ENCODE results near the gene DLGAP1.

DLGAP1 gene

DNA sequence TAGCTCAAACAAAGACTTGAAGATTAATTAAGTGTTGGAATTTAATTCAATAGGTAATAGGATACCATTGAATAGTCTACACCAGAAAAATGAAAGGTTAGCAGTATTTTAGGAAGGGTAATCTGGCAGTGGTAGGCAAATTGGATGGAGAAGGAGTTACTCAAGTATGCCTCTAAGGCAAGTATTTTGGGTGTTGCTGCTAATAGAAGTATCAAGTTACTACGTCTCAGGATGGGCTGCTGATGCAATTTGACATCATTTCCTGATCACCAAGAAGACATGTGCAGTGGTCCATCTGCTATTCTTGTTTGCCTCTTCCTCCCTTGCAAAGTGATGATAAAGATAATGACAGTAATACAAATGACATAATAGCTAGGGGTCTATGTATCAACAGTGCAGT is 519.8 kb downstream of the DLGAP1 start:
- DNase-seq (ENCODE audit: low read depth), result no peak

DNA sequence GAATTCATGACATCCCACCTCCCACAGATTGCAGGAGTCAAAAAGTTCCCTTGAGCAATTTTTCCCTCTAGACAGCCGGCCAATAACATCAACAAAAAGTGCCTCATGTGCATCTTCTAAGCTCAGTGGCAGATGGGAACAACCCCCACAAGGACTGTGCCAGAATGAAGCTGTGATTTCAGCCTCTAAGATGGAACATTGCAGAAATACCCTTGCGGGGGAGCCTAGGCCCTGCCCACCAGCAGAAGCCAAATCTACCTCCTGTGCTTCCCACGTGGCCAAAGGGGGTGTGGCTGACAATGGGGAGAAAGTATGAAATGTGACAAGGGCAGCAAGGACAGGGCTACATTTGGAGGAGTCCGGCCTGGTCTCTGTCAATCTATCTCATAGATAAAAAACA is 522.8 kb downstream of the DLGAP1 start:
- DNase-seq (ENCODE audit: low read depth), result no peak

DNA sequence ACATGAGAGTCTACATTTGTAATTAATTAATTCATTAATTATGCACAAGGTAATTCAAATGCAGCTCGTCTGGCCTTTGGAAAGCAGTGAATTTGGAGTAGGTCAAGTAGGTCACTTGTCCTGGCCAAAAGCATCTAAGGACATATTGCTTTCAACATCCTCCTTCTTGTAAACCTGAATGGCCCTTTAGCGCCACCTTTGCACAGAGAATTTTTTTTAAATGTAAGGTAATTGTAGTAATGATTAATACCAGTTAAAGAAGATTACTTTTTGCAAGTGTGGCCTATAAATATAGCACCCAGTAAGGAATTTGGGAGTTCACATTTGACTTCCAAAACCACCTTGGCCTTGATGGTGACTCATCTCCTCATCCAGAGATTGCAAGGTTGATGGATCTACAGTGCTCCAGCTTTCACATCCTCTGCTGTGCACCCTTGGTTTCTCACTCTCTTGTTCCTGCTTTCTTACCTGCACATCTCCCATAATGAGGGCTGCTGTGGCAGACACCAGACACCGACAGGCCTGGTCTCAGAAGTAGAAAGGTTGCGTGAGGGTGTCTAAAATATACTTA is 523.5 kb downstream of the DLGAP1 start:
- DNase-seq (ENCODE audit: low read depth), result no peak

DNA sequence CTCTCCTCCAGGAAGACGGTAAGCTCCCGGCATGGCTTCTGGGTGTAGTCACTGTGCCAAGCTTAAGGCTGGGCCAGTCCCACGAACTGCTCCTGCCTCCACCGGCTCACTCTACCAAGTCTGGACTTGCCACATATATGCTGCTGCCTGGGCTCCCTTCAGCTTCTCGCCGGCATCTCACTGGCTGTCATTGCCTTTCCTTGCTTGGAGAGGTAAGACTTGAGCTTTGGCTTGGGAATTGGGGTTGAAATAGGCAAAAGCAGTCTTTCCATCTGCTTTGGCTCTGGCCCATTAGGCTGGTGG is 524.1 kb downstream of the DLGAP1 start:
- DNase-seq (ENCODE audit: low read depth), result no peak

DNA sequence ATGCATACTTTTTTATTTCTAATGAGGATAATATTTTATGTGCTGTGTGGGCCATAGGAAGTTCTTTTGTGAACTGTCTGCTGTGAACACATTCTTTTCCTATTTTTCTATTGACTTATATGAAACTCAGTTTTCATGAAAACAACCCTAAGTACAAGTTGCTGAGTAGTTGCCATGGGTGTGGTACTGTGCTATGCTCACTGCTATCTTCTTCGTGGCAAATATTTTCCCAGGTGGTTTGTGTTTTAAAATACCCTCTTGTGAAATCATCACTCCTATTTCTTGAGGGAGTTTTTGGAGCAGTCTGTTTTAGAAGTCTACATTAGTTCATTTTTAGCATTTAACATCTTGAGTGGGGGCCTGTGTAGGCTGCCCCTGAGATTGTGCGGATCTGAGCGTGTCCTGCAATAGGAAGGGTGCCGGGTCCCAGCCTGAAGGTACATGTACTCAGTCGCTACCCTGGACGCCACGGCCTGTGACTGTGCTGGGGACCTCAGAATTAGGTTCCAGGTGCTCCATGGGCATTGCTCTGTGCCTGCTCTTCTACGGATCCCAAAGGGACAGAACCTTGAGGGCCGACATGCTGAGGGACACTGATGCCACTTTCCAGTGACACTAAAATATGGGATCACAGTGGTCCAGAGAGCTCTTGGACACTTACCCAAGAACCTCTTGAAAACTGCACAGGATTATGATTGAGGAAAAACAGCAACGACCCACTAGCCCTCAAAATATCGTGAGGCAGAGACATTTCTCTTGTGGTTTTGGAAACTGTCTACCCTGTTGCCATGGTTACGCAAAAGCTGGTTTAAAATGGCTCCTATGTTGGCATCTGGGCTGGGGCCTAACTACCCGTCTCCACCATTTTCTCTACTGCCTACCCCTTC is 524.7 kb downstream of the DLGAP1 start:
- no peak for DNase-seq (ENCODE audit: low read depth)

DNA sequence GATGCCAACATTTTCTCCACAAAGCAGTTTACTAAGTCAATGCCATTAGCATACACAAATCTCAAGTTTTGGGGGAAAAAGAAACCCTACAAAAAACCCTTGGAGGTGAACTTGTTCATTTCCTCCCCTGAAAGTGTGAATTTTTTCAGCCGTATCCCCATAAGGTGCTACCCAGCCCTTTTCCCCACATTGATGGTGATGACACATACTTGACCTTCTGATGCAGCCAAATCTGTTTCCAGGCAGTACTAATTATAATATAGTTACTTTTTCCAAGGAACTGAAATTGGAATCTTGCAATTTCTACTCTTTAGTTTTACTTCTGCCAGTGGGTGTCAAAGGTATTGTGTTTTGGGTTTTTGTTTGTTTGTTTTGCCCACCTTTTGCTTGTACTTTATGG is 530.7 kb downstream of the DLGAP1 start:
- DNase-seq (ENCODE audit: low read depth), result no peak

DNA sequence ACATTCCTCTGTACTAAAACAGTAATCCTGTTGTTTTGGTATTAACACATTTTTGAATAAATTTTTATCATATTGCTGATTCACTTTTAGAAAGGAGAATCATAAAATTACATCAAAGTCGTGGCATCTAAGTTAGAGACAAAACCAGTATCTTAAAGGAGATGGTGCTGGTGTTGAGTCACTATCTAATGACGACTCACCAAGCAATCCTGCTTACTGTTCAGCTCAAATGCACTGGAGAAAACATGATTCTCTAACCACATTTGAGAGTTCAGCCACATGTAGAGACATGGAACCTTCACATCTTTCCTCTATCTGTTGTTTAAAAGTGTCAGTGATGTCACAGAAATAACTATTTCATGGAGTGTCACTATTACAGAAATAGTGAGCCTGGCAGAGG is 531.4 kb downstream of the DLGAP1 start:
- DNase-seq (ENCODE audit: low read depth), result no peak

DNA sequence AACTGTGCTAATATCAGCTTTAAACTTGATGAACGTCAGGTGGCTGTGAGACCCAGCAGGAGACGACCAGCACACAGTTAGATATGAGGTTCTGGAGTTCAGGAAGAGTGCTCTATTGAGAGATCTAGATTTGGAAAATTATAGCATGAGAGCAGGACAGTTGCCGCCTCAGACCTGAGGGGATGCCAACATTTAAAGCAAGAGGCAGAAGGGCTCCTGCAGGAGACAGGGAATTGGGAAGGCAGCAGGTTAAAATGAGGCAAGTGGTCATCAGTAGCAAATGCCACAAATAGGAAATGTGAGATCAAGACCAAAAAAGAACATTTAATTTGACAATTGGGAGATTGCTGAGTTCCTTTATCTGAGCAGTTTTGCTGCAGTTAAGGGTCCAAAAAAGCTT is 533.3 kb downstream of the DLGAP1 start:
- DNase-seq (ENCODE audit: low read depth), result no peak

DNA sequence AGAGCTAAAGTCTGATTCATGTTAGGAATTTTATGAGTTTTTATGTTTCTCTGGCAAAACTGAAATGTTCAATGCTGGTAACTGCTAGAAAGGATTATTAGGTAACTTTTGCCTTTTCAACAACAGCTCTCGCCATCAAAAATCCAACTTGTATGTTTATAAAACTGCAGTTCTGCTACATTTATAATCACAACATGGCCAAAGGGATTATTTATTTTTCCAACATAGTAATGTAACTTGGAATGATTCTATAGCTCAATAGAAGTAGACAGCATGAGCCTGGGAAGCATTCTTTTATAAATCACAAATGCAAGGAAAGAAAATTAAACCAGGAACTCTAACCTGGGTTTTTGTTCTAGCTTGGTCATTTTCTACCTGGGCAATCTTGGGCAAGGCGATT is 534.3 kb downstream of the DLGAP1 start:
- no peak for DNase-seq (ENCODE audit: low read depth)

DNA sequence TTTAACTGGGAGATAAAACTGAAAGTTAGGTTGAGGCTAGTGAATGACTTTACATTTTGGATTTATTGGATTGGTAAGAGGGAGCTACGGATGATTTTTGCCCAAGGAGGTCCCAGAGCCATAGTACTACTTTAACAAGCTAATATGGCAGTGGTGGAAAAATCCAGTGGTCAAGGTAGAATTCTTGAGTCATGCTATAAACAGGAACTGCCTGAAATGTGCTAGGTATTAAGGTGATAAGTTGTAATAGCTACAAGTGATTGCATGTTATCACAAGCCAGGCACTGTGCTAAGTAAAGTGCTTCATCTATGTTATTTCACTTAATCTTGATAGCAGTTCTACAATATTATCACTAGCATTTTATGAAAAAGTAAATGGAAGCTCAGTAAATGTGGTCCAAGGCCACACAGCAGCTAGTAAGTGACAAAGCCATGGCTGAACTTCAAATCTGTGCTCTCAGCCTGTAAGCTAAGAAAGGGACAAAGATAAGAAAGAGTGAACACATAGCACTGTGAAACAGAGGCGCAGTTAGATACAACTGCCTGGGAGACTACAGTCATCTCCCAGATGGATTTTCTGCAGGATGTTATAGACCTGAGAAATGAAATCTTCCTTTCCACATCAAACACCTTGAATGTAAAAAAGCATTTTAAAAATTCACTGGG is 535.6 kb downstream of the DLGAP1 start:
- DNase-seq (ENCODE audit: low read depth), result no peak

DNA sequence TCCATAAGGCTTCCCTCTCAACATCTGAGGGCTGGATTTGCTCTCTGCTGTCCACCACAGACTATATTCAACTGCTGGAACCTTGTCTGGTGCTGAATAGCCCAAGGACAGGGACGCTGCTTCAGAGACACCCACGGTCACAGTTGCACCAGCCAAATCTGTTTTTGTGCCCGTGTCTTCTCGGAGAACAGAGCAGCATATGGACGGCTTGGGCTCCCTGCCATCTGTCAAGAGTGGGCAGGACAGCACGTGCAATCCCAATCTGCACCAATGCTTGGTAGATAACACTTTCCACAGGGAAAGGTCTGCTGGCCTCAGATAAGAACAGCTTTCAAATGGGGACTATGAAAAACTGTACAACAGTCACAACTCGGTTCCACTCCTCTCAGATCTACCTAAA is 539.0 kb downstream of the DLGAP1 start:
- DNase-seq (ENCODE audit: low read depth), result no peak

DNA sequence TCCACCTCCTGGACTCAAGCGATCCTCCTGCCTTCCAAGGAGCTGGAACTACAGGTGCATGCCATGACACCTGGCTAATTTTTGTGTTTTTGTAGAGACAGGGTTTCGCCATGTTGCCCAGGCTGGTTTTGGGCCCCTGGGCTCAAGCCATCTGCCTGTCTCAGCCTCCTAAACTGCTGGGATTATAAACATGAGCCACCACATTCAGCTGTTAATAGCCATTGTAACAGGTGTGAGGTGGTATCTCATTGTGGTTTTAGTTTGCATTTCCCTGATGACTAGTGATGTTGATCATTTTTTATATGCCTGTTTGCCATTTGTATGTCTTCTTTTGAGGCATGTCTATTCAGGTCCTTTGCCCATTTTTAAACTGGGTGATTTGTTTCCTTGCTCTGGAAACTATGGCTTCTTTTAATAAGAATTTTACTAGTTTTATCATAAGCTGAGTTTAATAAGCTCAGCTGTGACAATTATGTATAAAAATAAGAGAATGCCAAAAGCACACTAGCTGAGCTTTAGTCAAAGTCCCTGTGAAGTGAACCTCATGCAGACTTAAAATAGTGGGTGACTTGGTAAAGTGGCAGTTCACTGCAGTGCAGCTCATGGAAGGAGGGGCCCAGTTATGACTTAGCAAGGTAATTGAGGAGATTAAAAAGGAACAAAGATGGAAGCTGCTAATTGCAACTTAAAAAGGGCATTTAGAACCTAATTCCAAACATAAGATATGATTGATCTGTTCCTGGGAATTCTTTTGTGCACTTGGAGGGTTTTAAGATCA is 540.1 kb downstream of the DLGAP1 start:
- no peak for DNase-seq (ENCODE audit: low read depth)

DNA sequence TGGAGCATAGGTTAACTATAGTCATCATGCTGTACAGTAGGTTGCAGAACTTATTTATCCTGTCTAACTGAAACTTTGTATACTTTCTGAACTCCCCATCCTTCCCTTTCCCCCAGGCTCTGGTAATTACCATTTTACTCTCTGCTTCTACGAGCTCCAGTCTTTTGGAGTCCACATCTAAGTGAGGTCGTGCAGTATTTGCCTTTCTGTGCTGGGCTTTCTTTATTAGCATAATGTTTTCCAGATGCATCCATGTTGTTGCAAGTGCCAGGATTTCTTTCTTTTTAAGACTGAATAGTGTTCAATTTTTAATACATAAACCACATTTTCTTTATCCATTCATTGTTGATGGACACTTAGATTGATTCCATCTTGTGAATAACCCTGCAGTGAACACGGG is 541.0 kb downstream of the DLGAP1 start:
- no peak for DNase-seq (ENCODE audit: low read depth)

DNA sequence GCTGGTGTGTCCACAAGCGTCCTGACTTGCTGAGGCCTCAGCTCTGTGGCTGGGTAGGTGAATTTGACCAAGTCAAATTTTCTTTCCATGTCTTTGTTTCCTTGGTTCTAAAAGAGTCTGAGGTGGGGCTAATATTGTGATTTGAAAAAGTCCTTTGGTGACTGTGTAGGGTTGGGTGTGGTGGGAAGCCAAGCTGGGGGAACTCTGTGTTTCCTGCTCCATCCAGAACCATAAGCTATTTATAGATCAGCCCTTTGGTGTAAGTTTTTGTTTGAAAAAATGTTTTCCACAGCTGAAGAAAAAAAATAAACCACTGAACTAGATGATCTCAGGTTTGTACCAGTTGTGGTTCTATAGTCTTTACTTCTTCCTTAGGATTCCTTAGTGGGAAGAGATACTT is 542.4 kb downstream of the DLGAP1 start:
- DNase-seq (ENCODE audit: low read depth), result no peak

DNA sequence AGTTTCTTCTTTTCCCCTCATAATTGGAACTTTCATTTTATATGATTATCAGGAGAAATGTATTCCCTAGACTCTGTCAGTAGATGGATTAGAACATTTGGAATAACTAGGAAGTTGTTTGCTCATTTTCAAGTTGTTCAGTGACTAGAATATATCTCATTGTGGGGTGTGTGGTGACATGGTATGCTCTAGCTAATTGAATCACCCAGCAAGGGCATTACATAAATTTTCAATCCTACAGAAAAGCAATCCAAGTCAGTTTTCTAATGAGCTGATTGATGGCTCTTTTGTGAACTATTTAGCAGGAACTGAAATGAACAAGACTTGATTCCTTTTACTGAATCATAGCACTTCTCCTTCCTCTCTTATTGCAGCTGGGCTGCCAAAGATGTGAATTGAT is 543.7 kb downstream of the DLGAP1 start:
- no peak for DNase-seq (ENCODE audit: low read depth)

DNA sequence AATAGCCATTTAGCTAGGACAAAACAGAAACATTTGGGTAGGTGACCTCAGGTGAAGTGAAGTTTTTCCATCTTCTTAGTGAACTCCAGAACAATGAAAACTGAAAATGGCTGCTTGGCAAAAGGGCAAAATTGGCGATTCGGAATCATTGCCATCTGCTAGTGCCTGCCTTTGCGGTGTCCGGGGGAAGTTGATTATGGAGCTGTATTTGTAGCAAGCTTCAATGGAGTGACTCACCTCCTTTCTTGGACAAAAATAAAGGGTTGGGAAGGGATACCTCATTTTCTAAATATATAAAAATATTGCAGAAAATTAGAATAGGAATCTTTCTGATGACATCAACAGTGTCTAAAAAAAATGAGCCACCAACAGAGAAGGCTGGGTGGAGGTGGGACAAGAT is 544.6 kb downstream of the DLGAP1 start:
- no peak for DNase-seq (ENCODE audit: low read depth)

DNA sequence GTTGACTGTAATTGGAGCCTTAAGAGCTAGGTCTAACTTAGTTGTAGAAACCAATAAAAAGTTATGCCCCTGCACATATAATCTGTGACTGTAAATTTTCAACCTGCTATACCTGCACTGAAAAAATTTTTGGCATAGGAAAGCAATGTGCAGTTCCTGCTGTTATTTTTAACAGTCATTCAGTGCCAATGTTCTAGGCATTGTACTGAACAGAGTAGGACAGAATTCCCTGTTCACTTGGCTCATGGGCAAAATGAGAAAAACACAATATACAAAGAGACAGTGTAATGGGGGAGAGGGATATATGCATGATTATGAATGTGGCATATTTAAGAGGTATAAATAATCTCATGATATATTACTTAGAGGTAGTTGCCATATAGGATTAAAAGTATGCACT is 547.2 kb downstream of the DLGAP1 start:
- no peak for DNase-seq (ENCODE audit: low read depth)

DNA sequence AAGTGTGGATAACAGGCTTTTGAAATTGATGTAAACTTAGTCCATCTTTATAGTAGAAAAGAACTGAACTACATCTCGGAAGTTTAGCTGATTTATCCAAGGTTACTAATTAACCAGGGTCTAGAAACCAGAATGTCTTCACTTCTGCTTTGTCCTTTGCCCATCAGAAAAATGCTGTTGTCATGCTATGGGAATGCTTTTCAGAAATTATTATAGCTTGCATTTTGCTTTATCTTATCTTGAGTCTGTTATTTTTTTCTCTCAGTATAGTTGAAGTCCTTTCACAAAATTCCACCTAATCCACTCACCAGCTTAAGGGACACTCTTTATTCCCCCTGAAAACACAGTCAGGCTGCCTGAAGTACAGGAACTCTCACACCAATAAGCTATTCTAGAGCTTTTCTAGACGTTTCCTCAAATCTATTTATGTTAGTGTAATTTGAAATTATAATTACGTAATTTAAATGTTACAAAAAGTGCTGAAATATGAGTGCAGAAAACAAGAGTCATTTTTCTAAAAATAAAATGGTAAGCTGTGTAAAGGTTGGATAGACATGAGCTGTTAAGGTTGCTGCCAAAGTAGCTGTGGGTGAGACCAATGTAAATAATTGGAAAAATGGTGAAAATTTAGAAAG is 548.9 kb downstream of the DLGAP1 start:
- DNase-seq (ENCODE audit: low read depth), result no peak

DNA sequence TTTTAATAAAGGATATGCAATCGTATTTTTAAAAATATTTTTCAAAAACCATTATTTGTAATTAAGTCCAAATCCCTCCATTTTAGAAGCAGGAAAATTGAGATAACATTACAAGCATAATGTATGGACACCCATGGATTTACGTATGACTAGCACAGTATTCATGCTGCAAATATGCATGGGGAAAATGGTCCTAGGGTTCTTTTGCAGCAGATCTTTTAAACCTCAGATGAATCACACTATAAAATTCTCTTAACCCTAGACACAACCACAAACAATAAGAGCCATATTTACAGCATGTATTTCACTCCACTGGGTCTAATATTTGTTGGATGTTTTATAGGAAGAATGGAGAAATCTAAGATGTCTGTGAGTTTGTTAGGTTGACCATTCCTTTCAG is 551.8 kb downstream of the DLGAP1 start:
- no peak for DNase-seq (ENCODE audit: low read depth)

DNA sequence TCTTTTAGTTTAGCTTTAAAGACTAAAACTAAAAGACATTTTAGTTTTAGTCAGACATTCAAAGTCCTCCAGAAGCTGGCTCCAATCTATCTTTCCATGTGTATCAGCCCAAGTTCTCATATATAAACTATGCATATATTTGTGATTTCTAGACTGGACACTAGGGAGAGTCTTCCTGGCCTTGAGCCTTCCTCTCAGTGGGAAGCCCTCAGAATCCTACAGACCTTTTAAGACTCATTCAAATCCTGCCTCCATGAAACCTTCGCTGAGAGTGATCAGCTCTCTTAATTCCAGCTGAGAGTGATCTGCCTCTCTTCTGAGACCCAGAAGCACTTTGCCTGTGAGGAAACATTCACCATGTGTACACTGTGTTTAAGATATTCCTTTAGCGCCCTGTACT is 552.4 kb downstream of the DLGAP1 start:
- no peak for DNase-seq (ENCODE audit: low read depth)

DNA sequence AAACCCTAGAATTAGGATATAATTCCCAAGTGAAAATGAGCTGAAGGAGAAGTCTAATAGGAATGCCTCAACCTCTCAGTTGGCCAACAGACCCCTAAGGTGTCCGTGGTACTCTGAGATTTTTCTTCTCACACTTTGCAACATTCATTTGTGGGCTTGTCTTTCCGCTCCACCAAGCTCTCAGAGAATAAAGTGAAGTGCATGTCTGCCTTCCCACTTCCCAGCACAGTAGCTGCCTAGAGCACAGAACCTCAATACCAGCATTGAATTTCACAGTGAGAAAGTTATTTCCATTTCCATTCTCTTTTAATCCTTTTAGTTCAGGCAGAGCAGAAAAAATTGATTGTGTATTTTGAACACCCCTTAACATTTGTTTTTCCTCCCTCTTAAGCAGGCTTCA is 553.3 kb downstream of the DLGAP1 start:
- no peak for DNase-seq (ENCODE audit: low read depth)

DNA sequence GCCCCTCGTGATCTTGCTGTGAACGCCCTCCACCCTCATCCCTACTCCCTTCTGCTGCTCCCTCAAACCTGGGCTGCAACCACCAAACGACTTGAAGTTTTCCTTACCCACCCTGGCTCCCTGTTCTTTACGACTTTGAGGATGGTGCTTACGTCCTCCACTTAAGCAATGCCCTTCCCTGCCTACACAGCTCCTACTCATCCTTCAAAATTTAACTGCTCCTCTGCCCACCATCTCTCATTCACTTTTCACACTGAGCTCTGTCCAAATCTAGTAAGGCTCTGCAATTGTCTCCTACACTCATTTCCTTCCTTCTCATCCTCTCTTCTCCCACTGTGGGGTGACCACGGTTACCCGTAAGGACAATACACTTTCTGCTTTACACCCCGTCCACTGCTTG is 554.1 kb downstream of the DLGAP1 start:
- no peak for DNase-seq (ENCODE audit: low read depth)
